Activated CD4-positive, alpha-beta T cell treated with anti-CD3 and anti-CD28 coated beads, Interleukin-2, Interleukin-6, amounts not matched to agents 100 ng/mL and 50 ng/mL, durations not matched to agents 16 hours and 8 hours (primary cell): ENCODE measurements around the gene IPMK.

Source experiments
- DNase-seq: peaks from one replicate; pipeline ENCODE4 v3.0.0-alpha.2; 2020

The IPMK gene

DNA sequence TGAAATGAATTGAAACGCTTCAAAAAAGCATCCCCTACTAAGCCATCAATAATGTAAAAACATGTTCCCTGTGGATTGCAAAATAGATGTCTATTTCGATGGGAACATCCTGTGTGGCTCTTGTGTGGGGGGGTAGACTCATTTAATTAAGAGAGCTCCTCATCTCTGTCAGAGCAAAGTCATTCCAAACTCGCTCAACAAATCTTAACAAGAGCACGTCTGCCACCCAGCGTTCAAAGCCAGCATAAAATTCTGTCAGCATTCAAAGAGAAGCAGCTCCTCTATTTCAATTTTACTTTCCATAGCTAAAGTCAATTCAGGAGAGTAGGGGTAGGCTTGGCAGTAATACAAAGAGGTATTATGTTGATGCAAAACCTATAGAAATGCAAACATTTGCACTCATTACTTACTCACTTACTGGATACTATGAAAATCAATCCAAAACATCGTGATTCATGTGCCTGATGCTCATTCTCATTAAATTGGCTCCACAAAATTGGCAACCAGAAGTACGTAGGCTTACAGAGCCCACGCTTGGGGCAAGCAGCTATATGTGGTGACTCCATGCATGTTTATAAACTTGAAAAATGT lies 114.9 kb downstream of the IPMK start:
- peak; percentile 58 for DNase-seq

DNA sequence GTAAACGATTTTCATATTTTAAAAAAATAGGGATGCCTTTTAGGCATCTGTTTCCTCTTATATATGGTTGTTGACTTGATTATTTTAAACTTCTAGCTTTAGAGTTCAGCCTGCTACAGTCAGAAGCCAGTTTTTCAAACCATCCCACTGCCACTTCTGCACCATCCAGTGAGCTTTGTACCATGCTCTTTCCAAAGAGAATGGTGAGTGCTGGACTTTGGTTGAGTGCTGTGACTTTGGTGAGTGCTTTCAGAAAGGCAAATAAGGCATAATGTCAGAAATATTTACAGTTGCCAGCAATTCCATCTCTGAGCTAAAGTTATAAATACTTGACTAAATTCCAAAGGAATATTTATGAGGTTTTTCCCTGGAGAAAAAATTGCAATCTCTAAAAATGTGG lies 117.4 kb downstream of the IPMK start:
- DNase-seq: no peak

DNA sequence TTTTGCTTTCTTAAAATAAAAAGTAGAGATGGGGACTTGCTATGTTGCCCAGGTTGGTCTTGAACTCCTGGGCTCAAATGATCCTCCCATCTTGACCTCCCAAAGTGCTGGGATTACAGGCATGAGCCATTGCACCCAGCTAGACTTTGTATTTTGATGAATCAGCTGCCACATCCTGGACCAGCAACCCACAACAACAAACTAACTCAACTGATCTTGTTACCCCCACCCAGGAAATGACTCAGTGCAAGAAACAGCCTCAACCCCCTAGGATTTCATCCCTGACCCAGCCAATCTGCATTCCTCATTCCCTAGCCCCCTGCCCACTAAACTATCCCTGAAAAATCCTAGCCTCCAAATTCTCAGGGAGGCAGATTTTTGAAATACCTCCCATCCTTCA lies 123.8 kb downstream of the IPMK start:
- DNase-seq: peak; percentile 27
